Measurements from ENCODE around the gene NCOA7.

DNA sequence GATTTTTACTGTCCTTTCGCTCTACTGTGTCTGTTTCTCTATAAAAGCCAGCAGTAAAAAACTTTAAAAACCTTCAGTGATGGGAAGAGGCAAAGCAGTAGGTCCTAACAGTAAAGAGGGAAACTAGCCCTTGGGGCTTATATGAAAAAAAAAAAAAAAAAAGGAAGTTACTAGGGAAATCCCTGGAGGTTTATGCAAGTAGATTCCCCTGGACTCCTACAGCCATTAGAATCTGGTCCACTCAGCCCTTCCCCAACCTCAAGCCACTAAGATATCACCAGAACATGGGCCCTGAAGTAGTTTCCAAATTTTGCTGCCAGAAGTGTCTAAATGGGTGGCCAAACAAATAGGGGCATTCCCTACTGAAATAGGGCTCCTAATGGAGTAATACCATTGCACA, 95.3 kb downstream of the NCOA7 start:
- TF ChIP-seq, protein P1, sequence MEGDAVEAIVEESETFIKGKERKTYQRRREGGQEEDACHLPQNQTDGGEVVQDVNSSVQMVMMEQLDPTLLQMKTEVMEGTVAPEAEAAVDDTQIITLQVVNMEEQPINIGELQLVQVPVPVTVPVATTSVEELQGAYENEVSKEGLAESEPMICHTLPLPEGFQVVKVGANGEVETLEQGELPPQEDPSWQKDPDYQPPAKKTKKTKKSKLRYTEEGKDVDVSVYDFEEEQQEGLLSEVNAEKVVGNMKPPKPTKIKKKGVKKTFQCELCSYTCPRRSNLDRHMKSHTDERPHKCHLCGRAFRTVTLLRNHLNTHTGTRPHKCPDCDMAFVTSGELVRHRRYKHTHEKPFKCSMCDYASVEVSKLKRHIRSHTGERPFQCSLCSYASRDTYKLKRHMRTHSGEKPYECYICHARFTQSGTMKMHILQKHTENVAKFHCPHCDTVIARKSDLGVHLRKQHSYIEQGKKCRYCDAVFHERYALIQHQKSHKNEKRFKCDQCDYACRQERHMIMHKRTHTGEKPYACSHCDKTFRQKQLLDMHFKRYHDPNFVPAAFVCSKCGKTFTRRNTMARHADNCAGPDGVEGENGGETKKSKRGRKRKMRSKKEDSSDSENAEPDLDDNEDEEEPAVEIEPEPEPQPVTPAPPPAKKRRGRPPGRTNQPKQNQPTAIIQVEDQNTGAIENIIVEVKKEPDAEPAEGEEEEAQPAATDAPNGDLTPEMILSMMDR (conservative IDR thresholded peaks at IDR 0.05) = no peak
- no peak for TF ChIP-seq EZH2 (IDR thresholded peaks at IDR 0.05; ENCODE audit: low read depth)

All from PC-9 (cell line).